Neural cell (in vitro differentiated cells): ENCODE measurements around the gene SYP.

ENCODE experiments used
- EZH2 ChIP-seq: fragments of 200-600, 300-800 bp; shearing (Covaris generic), sonication (generic); IDR thresholded peaks from 2 replicates; pipeline ENCODE4 v1.6.1; 2014; ENCODE audit warnings: antibody characterized with exemption, low read length, borderline replicate concordance, mild to moderate bottlenecking; ENCODE audit not compliant: insufficient read depth, poor library complexity, severe bottlenecking
- POLR2AphosphoS5 ChIP-seq: IDR thresholded peaks from 2 replicates; pipeline ENCODE4 v1.6.1; 2012
- RAD21 ChIP-seq: fragments of 450-650 bp; conservative IDR thresholded peaks from 2 replicates; pipeline ENCODE4 v1.6.1; 2014; ENCODE audit warnings: antibody characterized with exemption, mild to moderate bottlenecking, moderate library complexity
- TF ChIP-seq, protein P1 (sequence below): IDR thresholded peaks from 2 replicates; pipeline ENCODE4 v1.6.1; 2012; ENCODE audit warnings: borderline replicate concordance
- TF ChIP-seq, protein P2 (sequence below): fragments of 450-650 bp; IDR thresholded peaks from 2 replicates; pipeline ENCODE4 v1.5.1; 2014; ENCODE audit warnings: antibody characterized with exemption, mild to moderate bottlenecking, moderate library complexity; ENCODE audit not compliant: poor library complexity, severe bottlenecking

DNA sequence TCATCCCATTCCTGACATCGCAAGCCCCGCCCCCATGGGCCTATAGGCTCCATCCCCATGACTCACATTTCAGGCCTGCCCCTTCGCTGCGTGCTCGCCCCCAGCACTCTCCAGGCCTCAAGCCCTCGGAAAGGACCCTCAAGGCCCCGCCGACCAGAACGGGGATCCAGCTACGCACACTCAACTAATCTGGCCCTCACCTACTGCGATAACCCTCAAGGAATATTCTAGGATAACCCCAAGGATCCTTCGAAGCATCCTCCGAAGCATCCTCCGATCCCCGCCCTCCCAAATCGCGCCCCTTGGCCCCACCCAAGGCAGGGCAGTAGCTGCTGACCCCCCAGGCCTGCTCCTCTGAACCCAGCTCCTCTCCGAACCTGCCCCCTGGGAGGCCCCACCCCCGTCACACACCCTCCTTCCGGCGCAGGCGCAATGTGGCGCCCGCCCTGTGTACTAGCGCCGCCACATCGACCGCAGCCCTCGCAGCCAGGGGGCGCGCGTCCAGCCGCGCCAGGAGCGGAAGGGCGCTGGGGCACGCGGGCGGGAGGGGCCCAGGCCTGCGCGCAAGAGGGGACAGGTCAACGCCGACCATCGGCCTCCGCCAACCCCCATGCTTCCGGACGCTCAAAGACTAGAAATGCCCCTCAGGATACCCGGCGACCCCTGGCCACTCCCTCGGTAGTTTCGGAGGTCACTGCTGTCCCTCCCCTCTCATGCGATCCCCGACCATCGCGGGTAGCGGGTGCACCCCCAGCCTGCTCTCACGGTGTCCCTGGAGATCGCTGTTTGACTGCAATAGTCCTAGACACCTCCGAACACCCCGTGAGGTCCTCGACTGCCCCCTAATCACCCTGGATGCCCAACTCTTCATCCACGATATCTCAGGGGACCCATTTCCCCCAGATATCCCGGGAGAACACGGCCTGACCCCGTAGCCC lies 43.8 kb downstream of the SYP start:
- TF ChIP-seq, protein P1, sequence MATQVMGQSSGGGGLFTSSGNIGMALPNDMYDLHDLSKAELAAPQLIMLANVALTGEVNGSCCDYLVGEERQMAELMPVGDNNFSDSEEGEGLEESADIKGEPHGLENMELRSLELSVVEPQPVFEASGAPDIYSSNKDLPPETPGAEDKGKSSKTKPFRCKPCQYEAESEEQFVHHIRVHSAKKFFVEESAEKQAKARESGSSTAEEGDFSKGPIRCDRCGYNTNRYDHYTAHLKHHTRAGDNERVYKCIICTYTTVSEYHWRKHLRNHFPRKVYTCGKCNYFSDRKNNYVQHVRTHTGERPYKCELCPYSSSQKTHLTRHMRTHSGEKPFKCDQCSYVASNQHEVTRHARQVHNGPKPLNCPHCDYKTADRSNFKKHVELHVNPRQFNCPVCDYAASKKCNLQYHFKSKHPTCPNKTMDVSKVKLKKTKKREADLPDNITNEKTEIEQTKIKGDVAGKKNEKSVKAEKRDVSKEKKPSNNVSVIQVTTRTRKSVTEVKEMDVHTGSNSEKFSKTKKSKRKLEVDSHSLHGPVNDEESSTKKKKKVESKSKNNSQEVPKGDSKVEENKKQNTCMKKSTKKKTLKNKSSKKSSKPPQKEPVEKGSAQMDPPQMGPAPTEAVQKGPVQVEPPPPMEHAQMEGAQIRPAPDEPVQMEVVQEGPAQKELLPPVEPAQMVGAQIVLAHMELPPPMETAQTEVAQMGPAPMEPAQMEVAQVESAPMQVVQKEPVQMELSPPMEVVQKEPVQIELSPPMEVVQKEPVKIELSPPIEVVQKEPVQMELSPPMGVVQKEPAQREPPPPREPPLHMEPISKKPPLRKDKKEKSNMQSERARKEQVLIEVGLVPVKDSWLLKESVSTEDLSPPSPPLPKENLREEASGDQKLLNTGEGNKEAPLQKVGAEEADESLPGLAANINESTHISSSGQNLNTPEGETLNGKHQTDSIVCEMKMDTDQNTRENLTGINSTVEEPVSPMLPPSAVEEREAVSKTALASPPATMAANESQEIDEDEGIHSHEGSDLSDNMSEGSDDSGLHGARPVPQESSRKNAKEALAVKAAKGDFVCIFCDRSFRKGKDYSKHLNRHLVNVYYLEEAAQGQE = no peak
- TF ChIP-seq, protein P2, sequence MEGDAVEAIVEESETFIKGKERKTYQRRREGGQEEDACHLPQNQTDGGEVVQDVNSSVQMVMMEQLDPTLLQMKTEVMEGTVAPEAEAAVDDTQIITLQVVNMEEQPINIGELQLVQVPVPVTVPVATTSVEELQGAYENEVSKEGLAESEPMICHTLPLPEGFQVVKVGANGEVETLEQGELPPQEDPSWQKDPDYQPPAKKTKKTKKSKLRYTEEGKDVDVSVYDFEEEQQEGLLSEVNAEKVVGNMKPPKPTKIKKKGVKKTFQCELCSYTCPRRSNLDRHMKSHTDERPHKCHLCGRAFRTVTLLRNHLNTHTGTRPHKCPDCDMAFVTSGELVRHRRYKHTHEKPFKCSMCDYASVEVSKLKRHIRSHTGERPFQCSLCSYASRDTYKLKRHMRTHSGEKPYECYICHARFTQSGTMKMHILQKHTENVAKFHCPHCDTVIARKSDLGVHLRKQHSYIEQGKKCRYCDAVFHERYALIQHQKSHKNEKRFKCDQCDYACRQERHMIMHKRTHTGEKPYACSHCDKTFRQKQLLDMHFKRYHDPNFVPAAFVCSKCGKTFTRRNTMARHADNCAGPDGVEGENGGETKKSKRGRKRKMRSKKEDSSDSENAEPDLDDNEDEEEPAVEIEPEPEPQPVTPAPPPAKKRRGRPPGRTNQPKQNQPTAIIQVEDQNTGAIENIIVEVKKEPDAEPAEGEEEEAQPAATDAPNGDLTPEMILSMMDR = peak; percentile 68
- peak; percentile 49 for TF ChIP-seq POLR2AphosphoS5
- TF ChIP-seq RAD21 = no peak
- no peak for TF ChIP-seq EZH2
